ENCODE measurements around the gene ITGA11. TPM values are rescaled to one million over a fixed set of nuclear protein-coding genes. Genes with fewer than 3 reads are reported as not detected.

The ITGA11 gene
- total and polyA plus RNA-seq, 2 donors (not counting 1 experiment from before 2014, with no cell fraction given), result not detected

- Histone ChIP-seq H3K4me2 (replicated peaks; ENCODE audit: low read depth, low read length, poor library complexity, severe bottlenecking) (no peak overlapping the region), H3K36me3 (replicated peaks in 1 of 2; ENCODE audit: control extremely low read depth in 1 of 2, control insufficient read depth in 1 of 2, extremely low read depth in 1 of 2, insufficient read depth in 2 of 2, low read length in 1 of 2) (no peaks in the 10 kb centered on the region), H4K20me1 (ENCODE audit: control insufficient read depth, insufficient read depth, low read length, poor library complexity, severe bottlenecking) (no peaks in the 10 kb centered on the region), H3K79me2 (ENCODE audit: control insufficient read depth, insufficient read depth, low read length) (no peaks in the 10 kb centered on the region), H3K4me1 (ENCODE audit: control insufficient read depth in 2 of 2, insufficient read depth in 2 of 2, low read length in 2 of 2) (peaks cover 4 to 5% of the 10 kb centered on the region in 2 donors), H3K27me3 (replicated peaks in 1 of 4; ENCODE audit: control extremely low read depth in 1 of 4, control insufficient read depth in 3 of 4, insufficient read depth in 4 of 4, low read length in 3 of 4) (no peaks in the 10 kb centered on the region), H3K9ac (ENCODE audit: low read length) (no peak overlapping the region), H3K9me3 (ENCODE audit: control extremely low read depth in 1 of 3, control insufficient read depth in 2 of 3, insufficient read depth in 1 of 3, low read length in 2 of 3) (peaks cover 0 to 9% (median 0%) of the 10 kb centered on the region in 3 donors), H2AFZ (ENCODE audit: insufficient read depth, low read depth, low read length, poor library complexity, severe bottlenecking) (no peak overlapping the region), H3K27ac (ENCODE audit: low read length in 2 of 2) (no peak overlapping the region), H3K4me3 (ENCODE audit: control extremely low read depth in 1 of 5, extremely low read depth in 1 of 5, insufficient read depth in 1 of 5, low read depth in 2 of 5, low read length in 4 of 5) (no peak overlapping the region)
- Mint-ChIP-seq H3K4me1 (peaks cover 6% of the 10 kb centered on the region), H3K27me3 (peaks cover 3% of the 10 kb centered on the region), H3K27ac (no peak overlapping the region), H3K9me3 (ENCODE audit: insufficient read depth) (no peaks in the 10 kb centered on the region), H3K4me3 (no peak overlapping the region)
- DNase-seq (no peak), ATAC-seq (ENCODE audit: low read depth) (no peak)
- WGBS (ENCODE audit: insufficient coverage), result 88% methylated on average over 5 of the region's 6 CpGs
- POLR2A ChIA-PET, result no interaction called here
- TF ChIP-seq CTCF (IDR thresholded peaks at IDR 0.05) (no peak), EZH2 (IDR thresholded peaks at IDR 0.05; ENCODE audit: borderline replicate concordance, insufficient read depth, low read depth, low read length, poor library complexity, severe bottlenecking) (no peak)
- intact Hi-C loops (cut with micrococcal nuclease), result no loop called here
- CTCF ChIA-PET, result no interaction called here
Measured at GRCh38 chr15:68356778-68357177, 75.2 kb downstream of the ITGA11 start.

- ATAC-seq (ENCODE audit: low read depth) (no peak), DNase-seq (no peak)
- ChIA-PET POLR2A (no interaction called here), CTCF (no interaction called here)
- no peak overlapping the region for H3K4me2 ChIP-seq (replicated peaks; ENCODE audit: low read depth, low read length, poor library complexity, severe bottlenecking)
- 92% methylated on average over 2 of the region's 4 CpGs for WGBS (ENCODE audit: insufficient coverage)
- H3K27me3 ChIP-seq (replicated peaks in 1 of 4; ENCODE audit: control extremely low read depth in 1 of 4, control insufficient read depth in 3 of 4, insufficient read depth in 4 of 4, low read length in 3 of 4), result no peaks in the 10 kb centered on the region
- no peak overlapping the region for H3K4me3 Mint-ChIP-seq
- no peak overlapping the region for H3K9ac ChIP-seq (ENCODE audit: low read length)
- no peaks in the 10 kb centered on the region for H3K9me3 Mint-ChIP-seq (ENCODE audit: insufficient read depth)
- H3K79me2 ChIP-seq (ENCODE audit: control insufficient read depth, insufficient read depth, low read length), result no peaks in the 10 kb centered on the region
- H2AFZ ChIP-seq (ENCODE audit: insufficient read depth, low read depth, low read length, poor library complexity, severe bottlenecking), result no peak overlapping the region
- H3K36me3 ChIP-seq (replicated peaks in 1 of 2; ENCODE audit: control extremely low read depth in 1 of 2, control insufficient read depth in 1 of 2, extremely low read depth in 1 of 2, insufficient read depth in 2 of 2, low read length in 1 of 2), result no peaks in the 10 kb centered on the region
- no peak for TF ChIP-seq CTCF (IDR thresholded peaks at IDR 0.05)
- no peak for TF ChIP-seq EZH2 (IDR thresholded peaks at IDR 0.05; ENCODE audit: borderline replicate concordance, insufficient read depth, low read depth, low read length, poor library complexity, severe bottlenecking)
- no peak overlapping the region for H3K27ac Mint-ChIP-seq
- intact Hi-C loops (cut with micrococcal nuclease), result no loop called here
- peaks cover 8% of the 10 kb centered on the region for H3K4me1 Mint-ChIP-seq
- peaks cover 4 to 5% of the 10 kb centered on the region in 2 donors for H3K4me1 ChIP-seq (ENCODE audit: control insufficient read depth in 2 of 2, insufficient read depth in 2 of 2, low read length in 2 of 2)
- H3K4me3 ChIP-seq (ENCODE audit: control extremely low read depth in 1 of 5, extremely low read depth in 1 of 5, insufficient read depth in 1 of 5, low read depth in 2 of 5, low read length in 4 of 5), result no peak overlapping the region
- peaks cover 0 to 9% (median 0%) of the 10 kb centered on the region in 3 donors for H3K9me3 ChIP-seq (ENCODE audit: control extremely low read depth in 1 of 3, control insufficient read depth in 2 of 3, insufficient read depth in 1 of 3, low read length in 2 of 3)
- no peaks in the 10 kb centered on the region for H4K20me1 ChIP-seq (ENCODE audit: control insufficient read depth, insufficient read depth, low read length, poor library complexity, severe bottlenecking)
- no peak overlapping the region for H3K27ac ChIP-seq (ENCODE audit: low read length in 2 of 2)
- no peaks in the 10 kb centered on the region for H3K27me3 Mint-ChIP-seq
Measured at GRCh38 chr15:68354923-68355322, 77.0 kb downstream of the ITGA11 start.
